Astrocyte (in vitro differentiated cells and primary cell): Measurements from ENCODE around the gene ATP2B3.

Experiments used
- EZH2 ChIP-seq: IDR thresholded peaks from 2 replicates; pipeline ENCODE4 v1.6.1; 2012; ENCODE audit warnings: mild to moderate bottlenecking, low read length, inconsistent platforms; ENCODE audit not compliant: insufficient read depth
- TF ChIP-seq, protein P1 (sequence below): IDR thresholded peaks from 2 replicates; pipeline ENCODE4 v1.5.1; 2011; ENCODE audit warnings: low read depth, mild to moderate bottlenecking, inconsistent platforms, low read length, moderate library complexity; ENCODE audit not compliant: insufficient read depth

- TF ChIP-seq, protein P1, sequence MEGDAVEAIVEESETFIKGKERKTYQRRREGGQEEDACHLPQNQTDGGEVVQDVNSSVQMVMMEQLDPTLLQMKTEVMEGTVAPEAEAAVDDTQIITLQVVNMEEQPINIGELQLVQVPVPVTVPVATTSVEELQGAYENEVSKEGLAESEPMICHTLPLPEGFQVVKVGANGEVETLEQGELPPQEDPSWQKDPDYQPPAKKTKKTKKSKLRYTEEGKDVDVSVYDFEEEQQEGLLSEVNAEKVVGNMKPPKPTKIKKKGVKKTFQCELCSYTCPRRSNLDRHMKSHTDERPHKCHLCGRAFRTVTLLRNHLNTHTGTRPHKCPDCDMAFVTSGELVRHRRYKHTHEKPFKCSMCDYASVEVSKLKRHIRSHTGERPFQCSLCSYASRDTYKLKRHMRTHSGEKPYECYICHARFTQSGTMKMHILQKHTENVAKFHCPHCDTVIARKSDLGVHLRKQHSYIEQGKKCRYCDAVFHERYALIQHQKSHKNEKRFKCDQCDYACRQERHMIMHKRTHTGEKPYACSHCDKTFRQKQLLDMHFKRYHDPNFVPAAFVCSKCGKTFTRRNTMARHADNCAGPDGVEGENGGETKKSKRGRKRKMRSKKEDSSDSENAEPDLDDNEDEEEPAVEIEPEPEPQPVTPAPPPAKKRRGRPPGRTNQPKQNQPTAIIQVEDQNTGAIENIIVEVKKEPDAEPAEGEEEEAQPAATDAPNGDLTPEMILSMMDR: peak; percentile 47
- TF ChIP-seq EZH2: no peak
These were observed 92.7 kb downstream of the ATP2B3 start for GRCh38 chrX:153609917-153610835.
